Kidney glomerular epithelial cell (primary cell): Measurements from ENCODE around the gene SFRP5.

ENCODE experiments used
- DNase-seq: peaks from one replicate; lab custom pipeline; 2025; lab: John Stamatoyannopoulos, UW

SFRP5 gene

DNA sequence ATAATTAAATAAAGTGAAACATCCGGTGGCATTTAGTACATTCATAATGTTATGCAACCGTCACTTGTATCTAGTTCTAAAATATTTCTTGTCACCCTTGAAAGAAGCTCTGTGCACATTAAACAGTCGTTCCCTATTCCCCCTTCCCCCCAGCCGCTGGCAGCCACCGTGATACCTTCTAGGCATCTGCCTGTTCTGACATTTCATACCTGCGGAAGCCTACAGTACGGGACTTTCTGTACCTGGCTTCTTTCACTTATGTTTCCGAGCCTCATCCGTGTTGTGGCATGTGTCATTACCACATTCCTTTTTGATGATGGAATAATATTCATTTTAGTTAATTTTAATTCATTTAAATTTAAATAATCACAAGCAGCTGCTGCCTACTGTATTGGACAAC is 13.9 kb upstream of the SFRP5 start:
- DNase-seq: no peak

- DNase-seq: no peak
Measured at GRCh38 chr10:97785231-97785630, 13.4 kb upstream of the SFRP5 start.

GRCh38 chr10:97784200-97784810 is 12.5 kb upstream of the SFRP5 start:
- DNase-seq: no peak

DNA sequence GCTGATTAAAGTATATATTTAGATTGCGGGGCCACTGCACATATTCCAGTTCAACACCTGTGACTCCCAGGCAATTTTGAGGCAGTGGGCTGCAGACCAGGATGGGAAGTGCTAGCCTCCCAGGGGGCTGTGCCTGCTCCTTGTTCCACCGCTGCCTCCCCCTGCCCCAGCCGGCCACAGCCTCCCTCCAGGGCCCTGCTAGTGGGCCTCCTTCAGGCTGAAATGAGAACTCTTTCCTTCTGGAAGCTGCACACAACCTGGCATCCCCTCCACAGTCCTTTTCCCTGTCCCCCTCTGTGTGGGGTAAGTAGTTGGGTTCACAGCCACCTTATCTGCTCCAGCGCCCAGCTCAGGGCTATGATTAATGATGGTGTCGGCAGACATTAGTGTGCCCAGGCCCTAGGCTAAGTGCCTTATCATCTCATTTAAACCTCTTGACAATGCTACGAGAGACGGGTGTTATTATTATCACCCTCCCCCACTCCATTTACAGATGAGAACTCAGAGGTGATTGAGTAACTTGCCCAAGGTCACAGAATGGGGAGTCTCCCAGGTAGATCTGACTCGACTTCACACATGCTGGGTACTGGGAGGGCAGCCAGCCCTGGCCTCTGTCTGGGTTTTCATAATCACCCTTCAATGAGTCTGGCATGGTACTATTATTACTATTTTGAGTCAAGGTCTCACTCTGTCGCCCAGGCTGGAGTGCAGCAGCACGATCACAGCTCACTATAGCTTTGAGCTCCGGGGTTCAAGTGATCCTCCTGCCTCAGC is 10.8 kb upstream of the SFRP5 start:
- DNase-seq: no peak

DNA sequence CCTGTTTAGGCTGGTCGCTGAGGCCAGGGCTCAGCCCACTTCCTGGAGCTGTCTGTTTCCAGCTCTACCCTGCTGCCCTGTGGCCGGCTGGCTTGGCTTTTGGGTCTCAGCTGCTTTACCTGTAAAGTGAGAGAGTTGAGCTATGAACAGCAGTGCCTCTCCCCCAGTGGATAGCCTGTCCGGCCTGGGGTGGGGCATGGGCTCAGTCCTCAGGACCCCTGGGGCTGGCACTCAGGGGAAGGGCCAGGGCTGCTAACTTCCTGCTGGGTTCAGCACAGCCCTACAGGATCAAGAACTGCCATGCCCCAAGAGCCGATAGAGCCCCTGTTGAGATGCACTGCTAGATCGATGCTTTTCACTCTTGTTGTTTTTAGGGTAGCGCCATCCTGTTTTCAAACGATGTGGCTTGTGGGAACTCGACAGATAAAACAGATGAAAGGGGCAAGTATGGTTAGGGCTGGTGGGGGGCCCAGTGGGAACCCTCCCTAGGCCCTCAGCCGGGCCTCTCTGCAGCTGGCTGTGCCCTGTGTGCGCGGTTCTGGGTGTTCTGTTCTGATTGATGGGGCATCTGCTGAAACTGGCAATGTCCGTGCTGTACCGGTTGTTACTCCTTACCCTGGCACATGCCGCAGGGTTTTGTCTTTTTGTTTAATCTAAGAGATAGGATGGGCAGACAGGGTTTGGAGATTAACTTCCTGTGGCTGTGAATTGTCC is 10.0 kb upstream of the SFRP5 start:
- DNase-seq: no peak

DNA sequence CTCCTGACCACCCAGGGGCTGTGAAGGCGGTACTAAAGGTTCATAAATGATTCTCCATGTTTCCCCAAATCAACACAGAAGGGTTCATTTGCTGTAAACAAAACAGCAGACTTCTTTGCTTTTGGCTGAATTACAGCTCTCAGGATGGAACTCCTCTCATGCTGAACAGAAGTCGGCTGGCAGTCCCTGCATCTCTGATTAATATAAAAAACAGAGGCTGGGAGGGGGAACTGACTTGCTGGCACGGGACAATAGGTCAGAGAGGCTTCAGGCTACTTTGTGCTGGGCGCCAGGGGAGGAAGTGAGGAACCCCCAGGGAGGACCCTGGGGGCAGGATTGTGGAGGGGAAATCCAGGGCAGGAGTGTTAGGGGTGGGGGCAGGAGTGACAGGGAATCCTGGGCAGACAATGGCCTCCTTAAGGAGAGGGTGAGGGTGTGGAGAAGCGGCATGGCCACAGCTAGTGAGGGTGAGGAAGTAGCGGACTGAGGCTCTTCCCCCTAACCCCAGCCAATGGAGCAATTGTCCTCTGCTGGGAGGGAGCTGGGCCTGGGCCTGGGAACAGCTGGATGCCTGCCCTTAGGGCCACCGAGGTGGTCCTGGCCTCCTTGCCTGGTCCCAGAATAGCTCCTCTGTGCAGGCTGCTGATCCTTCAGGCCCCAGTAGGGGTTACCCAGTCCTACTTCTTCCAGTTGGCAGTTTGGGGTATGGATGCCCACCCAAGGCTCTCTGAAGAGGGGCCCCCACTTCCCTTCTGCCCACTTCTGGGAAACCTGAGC is 9.2 kb upstream of the SFRP5 start:
- no peak for DNase-seq

DNA sequence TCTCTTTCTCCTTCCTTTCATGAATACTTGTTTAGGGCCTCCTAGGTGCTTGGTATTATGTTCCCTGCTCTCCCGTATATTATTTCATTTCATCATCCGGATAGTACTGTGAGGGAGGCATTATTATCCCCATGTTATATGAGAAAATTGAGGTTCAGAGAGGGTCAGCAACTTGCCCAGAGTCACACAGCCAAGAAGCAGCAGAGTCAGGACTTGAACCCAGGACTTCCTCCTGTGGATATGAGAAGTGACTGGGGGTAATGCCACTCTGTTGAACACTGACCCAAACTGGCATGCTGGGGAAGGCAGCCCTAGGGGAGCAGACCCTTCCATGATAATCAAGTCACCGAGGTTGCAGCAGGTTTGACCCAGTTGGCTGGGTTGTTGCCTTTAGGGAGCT is 8.2 kb upstream of the SFRP5 start:
- no peak for DNase-seq

DNA sequence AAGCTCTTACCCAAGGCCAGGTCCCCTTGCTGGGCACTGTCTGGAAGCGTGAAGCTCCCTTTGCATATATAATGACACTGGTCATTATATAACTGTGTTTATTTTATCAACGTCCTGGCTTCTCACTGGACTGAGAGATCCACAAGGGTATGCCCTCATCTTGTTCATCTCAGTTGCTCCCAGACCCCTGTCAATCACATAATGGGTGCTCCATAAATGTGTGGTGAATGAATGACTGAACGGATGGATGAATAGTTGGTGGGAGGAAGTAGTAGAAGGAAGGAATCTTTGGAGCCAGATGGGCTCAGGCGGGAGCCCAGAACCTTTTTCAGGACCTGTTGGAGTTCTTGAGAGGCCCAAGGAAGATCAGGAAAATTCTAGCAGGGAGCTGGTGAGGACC is 7.7 kb upstream of the SFRP5 start:
- no peak for DNase-seq

GRCh38 chr10:97778452-97779302 is 6.9 kb upstream of the SFRP5 start:
- no peak for DNase-seq

DNA sequence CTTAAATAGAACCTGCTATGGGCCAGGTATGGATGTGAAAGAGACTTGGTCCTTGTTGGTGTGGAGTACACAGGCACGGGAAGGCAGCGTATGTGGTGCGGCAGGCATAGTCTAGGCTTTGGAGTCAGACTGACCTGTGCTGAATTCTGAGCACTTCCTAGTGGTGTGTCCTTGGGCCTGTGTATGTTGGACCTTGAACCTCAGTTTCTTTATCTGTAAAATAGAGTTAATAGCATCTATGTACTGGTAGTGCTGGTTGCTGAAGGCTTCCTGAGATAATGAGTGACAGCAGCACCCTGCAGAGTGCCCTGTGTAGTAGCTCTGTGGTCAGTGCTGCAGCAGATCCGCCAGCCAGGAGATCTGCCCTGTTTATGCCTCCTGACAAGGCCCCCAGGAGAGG is 5.3 kb upstream of the SFRP5 start:
- DNase-seq: no peak

- DNase-seq: no peak
Measured at GRCh38 chr10:97774811-97775294, 3.1 kb upstream of the SFRP5 start.

GRCh38 chr10:97773096-97773495 is 1.3 kb upstream of the SFRP5 start:
- DNase-seq: no peak

- DNase-seq: peak; percentile 23
Measured at GRCh38 chr10:97771055-97771891, 526 bp downstream of the SFRP5 start.

GRCh38 chr10:97770255-97770654 is 1.5 kb downstream of the SFRP5 start:
- DNase-seq: no peak

- DNase-seq: no peak
Measured at GRCh38 chr10:97768322-97769315, 3.2 kb downstream of the SFRP5 start.

- no peak for DNase-seq
Measured at GRCh38 chr10:97766996-97767924, 4.5 kb downstream of the SFRP5 start.

GRCh38 chr10:97766106-97766810 is 5.5 kb downstream of the SFRP5 start:
- DNase-seq: no peak
